Measurements from ENCODE around the gene MAN2B1.
A peak's percentile ranks its signal among the peaks of the same experiment; 100 is the strongest.
"Not testable (repeated sequence)": the region's sequence is repeated elsewhere in the genome, so short reads cannot be mapped to it uniquely, and the experiment has no call there.

GRCh38 chr19:12712077-12712476, 45.5 kb upstream of the MAN2B1 start:
- TF ChIP-seq CTCF (conservative IDR thresholded peaks at IDR 0.05) = peak; percentile 65
- not testable (repeated sequence) for TF ChIP-seq EZH2 (IDR thresholded peaks at IDR 0.05; ENCODE audit: low read depth)

Measured in PC-9 (cell line).